ENCODE data around the gene ASF1A. TPM values are rescaled to one million over a fixed set of nuclear protein-coding genes. Genes with fewer than 3 reads are reported as not detected.

The ASF1A gene
- total RNA-seq, 2 experiments from 2014 or later: 38.6 to 40.5 TPM

DNA sequence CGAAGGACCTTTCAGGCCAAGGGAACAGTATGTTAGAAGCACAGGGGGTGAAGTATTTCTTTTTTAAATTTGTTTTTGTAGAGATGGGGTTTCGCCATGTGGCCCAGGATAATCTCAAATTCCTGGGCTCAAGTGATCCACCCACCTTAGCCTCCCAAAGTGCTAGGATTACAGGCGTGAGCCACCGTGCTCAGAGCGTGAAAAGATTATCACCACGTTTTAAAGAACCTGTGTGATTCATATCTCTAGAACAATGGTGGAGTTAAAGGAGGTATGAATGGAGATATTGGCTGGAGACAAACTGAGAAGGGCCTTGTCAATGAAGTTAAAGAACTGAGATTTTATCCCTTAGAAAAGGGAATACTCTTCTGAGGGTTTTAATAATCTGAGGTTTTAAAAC, 9.7 kb downstream of the ASF1A start:
- ChIA-PET CTCF (interaction anchor here (0.7 to 1.4 kb wide), 4 partner anchors 9 to 62 kb away, joined by 3 to 6 read pairs (median 3); partner anchors contain the start of gene ASF1A), POLR2A (no interaction called here)
- no peaks in the 10 kb centered on the region for H3K27me3 Mint-ChIP-seq
- H3K9me3 Mint-ChIP-seq: no peaks in the 10 kb centered on the region
- H3K4me3 Mint-ChIP-seq: no peak overlapping the region
- H3K4me1 Mint-ChIP-seq: peaks cover 58% of the 10 kb centered on the region
- no peak overlapping the region for H3K27ac Mint-ChIP-seq
- DNase-seq: no peak
- peaks cover 77% of the 10 kb centered on the region for H3K36me3 Mint-ChIP-seq (ENCODE audit: low read depth)

- POLR2A ChIA-PET: interaction anchor here (0.6 kb wide), 1 partner anchor 96 kb away, joined by 3 read pairs; no protein-coding TSS in a partner anchor
- CTCF ChIA-PET: interaction anchor here (0.9 to 1.5 kb wide), 3 partner anchors 8 to 13 kb away, joined by 5 to 6 read pairs (median 5); partner anchors contain the start of gene ASF1A
- peaks cover 74% of the 10 kb centered on the region for H3K36me3 Mint-ChIP-seq (ENCODE audit: low read depth)
- peaks cover 44% of the 10 kb centered on the region for H3K4me1 Mint-ChIP-seq
- H3K27ac Mint-ChIP-seq: peak overlapping the region; percentile 5
- no peaks in the 10 kb centered on the region for H3K27me3 Mint-ChIP-seq
- H3K4me3 Mint-ChIP-seq: no peak overlapping the region
- DNase-seq: no peak
- no peaks in the 10 kb centered on the region for H3K9me3 Mint-ChIP-seq
Observed at GRCh38 chr6:118905084-118905483, 11.1 kb downstream of the ASF1A start.

- POLR2A ChIA-PET: no interaction called here
Observed at GRCh38 chr6:118905851-118906250, 11.9 kb downstream of the ASF1A start.

GRCh38 chr6:118908441-118908840, 14.5 kb downstream of the ASF1A start:
- Mint-ChIP-seq H3K4me3 (no peak overlapping the region), H3K27me3 (no peaks in the 10 kb centered on the region), H3K4me1 (peaks cover 16% of the 10 kb centered on the region), H3K9me3 (no peaks in the 10 kb centered on the region), H3K27ac (no peak overlapping the region), H3K36me3 (ENCODE audit: low read depth) (peaks cover 71% of the 10 kb centered on the region)
- no peak for DNase-seq
- ChIA-PET POLR2A (interaction anchor here (0.5 kb wide), 1 partner anchor 20 kb away, joined by 3 read pairs; no protein-coding TSS in a partner anchor), CTCF (no interaction called here)

More at GRCh38 chr6:118905851-118906250, 11.9 kb downstream of the ASF1A start:
- peaks cover 74% of the 10 kb centered on the region for H3K36me3 Mint-ChIP-seq (ENCODE audit: low read depth)
- H3K27ac Mint-ChIP-seq: peak overlapping the region; percentile 5
- no peak overlapping the region for H3K4me3 Mint-ChIP-seq
- DNase-seq: no peak
- CTCF ChIA-PET: no interaction called here
- H3K27me3 Mint-ChIP-seq: no peaks in the 10 kb centered on the region
- peaks cover 36% of the 10 kb centered on the region for H3K4me1 Mint-ChIP-seq
- H3K9me3 Mint-ChIP-seq: no peaks in the 10 kb centered on the region

- Mint-ChIP-seq H3K36me3 (ENCODE audit: low read depth) (peaks cover 59% of the 10 kb centered on the region), H3K4me3 (no peak overlapping the region), H3K27ac (no peak overlapping the region), H3K9me3 (no peaks in the 10 kb centered on the region), H3K4me1 (no peaks in the 10 kb centered on the region), H3K27me3 (no peaks in the 10 kb centered on the region)
- CTCF ChIA-PET: interaction anchor here (1.3 to 1.6 kb wide), 3 partner anchors 9 to 17 kb away, joined by 3 to 5 read pairs (median 3); no protein-coding TSS in a partner anchor
- POLR2A ChIA-PET: no interaction called here
- DNase-seq: no peak
Observed at GRCh38 chr6:118912646-118913045, 18.7 kb downstream of the ASF1A start.

DNA sequence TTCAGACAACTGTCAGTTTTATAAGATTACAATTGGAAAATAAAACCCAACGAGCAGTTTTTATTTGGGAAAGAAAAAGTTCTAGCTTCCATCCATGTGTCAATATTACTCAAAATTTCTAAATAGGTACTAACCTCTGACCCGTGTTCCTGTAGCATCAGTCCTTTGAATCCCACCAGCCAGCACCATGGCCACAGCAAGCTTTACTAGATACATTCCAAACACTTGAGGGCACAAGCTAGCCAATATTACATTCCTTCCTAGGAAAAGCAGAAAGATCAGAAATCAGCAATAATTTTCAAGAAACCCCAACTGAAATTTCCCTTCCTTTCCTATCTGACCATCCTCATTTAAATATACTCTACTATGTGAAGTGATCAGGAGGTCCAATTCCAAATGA, 19.2 kb downstream of the ASF1A start:
- Mint-ChIP-seq H3K4me3 (no peak overlapping the region), H3K27ac (no peak overlapping the region), H3K4me1 (no peaks in the 10 kb centered on the region), H3K27me3 (no peaks in the 10 kb centered on the region), H3K9me3 (no peaks in the 10 kb centered on the region), H3K36me3 (ENCODE audit: low read depth) (peaks cover 56% of the 10 kb centered on the region)
- CTCF ChIA-PET: interaction anchor here (1.3 to 1.6 kb wide), 3 partner anchors 8 to 17 kb away, joined by 3 to 5 read pairs (median 3); no protein-coding TSS in a partner anchor
- POLR2A ChIA-PET: no interaction called here
- no peak for DNase-seq

DNA sequence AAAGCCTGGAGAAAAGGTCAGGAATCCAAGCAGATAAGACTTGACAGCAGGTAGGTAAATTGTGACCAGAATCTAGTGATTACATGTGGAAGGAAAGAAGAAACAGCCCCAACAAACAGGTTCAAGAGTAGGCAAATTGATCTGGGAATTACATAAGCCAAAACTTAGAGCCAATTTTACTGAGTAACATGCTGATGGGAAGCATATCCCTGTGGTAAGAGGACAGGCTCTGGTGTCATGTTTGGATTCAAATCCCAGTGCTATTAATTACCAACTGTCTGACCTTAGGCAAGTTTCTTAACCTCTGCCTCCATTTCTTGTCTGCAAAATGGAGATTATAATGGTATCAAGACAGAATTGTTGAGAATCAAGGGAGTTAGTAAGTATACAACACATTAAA, 20.6 kb downstream of the ASF1A start:
- ChIA-PET CTCF (no interaction called here), POLR2A (no interaction called here)
- H3K9me3 Mint-ChIP-seq: no peaks in the 10 kb centered on the region
- H3K36me3 Mint-ChIP-seq (ENCODE audit: low read depth): peaks cover 54% of the 10 kb centered on the region
- DNase-seq: no peak
- H3K4me1 Mint-ChIP-seq: no peaks in the 10 kb centered on the region
- H3K27ac Mint-ChIP-seq: no peak overlapping the region
- H3K4me3 Mint-ChIP-seq: no peak overlapping the region
- no peaks in the 10 kb centered on the region for H3K27me3 Mint-ChIP-seq

DNA sequence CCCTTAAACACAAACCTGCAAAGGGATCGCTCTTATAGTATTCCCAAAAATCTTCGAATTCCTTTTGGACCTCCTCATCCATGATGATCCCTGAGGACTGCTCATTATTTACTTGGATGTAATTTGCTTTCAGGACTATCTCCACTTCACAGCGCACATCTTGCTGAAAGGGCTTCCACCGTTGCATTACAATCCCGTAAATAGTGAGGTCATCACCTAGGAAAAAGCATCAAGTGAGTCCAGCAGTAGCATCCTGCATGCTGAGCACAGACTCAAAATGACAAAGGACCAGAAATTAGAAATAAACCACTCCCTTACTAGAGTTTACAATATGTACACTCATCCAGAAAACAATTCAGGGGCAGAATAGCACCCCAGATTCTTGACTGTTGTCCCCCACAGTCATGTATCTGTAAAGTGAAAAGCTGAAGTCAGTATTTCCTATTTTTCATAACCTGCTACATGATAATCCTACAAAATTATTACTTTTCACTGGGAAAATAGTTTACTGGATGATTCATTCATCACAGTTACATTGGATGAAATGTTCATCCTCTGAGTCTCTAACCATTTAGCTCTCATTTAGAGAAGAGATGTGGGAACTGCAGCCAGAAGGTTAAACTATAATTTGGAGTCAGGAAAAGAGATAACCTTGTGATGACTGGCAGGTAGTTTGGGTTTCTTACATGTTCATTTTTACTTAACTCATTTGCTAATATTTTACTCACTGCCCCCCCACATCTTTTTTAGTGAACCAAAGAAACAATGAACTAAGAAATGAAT, 23.8 kb downstream of the ASF1A start:
- Mint-ChIP-seq H3K4me3 (no peak overlapping the region), H3K9me3 (no peaks in the 10 kb centered on the region), H3K27ac (no peak overlapping the region), H3K27me3 (no peaks in the 10 kb centered on the region), H3K4me1 (no peaks in the 10 kb centered on the region), H3K36me3 (ENCODE audit: low read depth) (peaks cover 65% of the 10 kb centered on the region)
- ChIA-PET CTCF (interaction anchor here (1.6 to 3.0 kb wide), 2 partner anchors 13 to 21 kb away, joined by 5 to 7 read pairs; no protein-coding TSS in a partner anchor), POLR2A (no interaction called here)
- no peak for DNase-seq

- H3K4me3 Mint-ChIP-seq: no peak overlapping the region
- ChIA-PET CTCF (interaction anchor here (1.6 to 3.0 kb wide), 2 partner anchors 14 to 21 kb away, joined by 5 to 7 read pairs; no protein-coding TSS in a partner anchor), POLR2A (no interaction called here)
- no peak overlapping the region for H3K27ac Mint-ChIP-seq
- H3K4me1 Mint-ChIP-seq: no peaks in the 10 kb centered on the region
- no peaks in the 10 kb centered on the region for H3K9me3 Mint-ChIP-seq
- peaks cover 62% of the 10 kb centered on the region for H3K36me3 Mint-ChIP-seq (ENCODE audit: low read depth)
- DNase-seq: no peak
- no peaks in the 10 kb centered on the region for H3K27me3 Mint-ChIP-seq
Observed at GRCh38 chr6:118918329-118918725, 24.4 kb downstream of the ASF1A start.

GRCh38 chr6:118921084-118921483, 27.1 kb downstream of the ASF1A start:
- no peak overlapping the region for H3K4me3 Mint-ChIP-seq
- H3K9me3 Mint-ChIP-seq: no peaks in the 10 kb centered on the region
- no peak for DNase-seq
- peaks cover 51% of the 10 kb centered on the region for H3K36me3 Mint-ChIP-seq (ENCODE audit: low read depth)
- H3K27ac Mint-ChIP-seq: no peak overlapping the region
- ChIA-PET CTCF (interaction anchor here (0.6 to 1.2 kb wide), 3 partner anchors 8 to 24 kb away, joined by 3 to 5 read pairs (median 3); no protein-coding TSS in a partner anchor), POLR2A (no interaction called here)
- H3K27me3 Mint-ChIP-seq: no peaks in the 10 kb centered on the region
- peaks cover 2% of the 10 kb centered on the region for H3K4me1 Mint-ChIP-seq

- no peak overlapping the region for H3K4me3 Mint-ChIP-seq
- POLR2A ChIA-PET: no interaction called here
Observed at GRCh38 chr6:118923035-118923434, 29.1 kb downstream of the ASF1A start.

GRCh38 chr6:118930680-118931079, 36.7 kb downstream of the ASF1A start:
- no peaks in the 10 kb centered on the region for H3K27me3 Mint-ChIP-seq
- no peaks in the 10 kb centered on the region for H3K9me3 Mint-ChIP-seq
- ChIA-PET CTCF (no interaction called here), POLR2A (no interaction called here)
- H3K27ac Mint-ChIP-seq: no peak overlapping the region
- peaks cover 19% of the 10 kb centered on the region for H3K4me1 Mint-ChIP-seq
- DNase-seq: no peak
- H3K36me3 Mint-ChIP-seq (ENCODE audit: low read depth): peaks cover 25% of the 10 kb centered on the region
- no peak overlapping the region for H3K4me3 Mint-ChIP-seq

More at GRCh38 chr6:118923035-118923434, 29.1 kb downstream of the ASF1A start:
- Mint-ChIP-seq H3K36me3 (ENCODE audit: low read depth) (peaks cover 60% of the 10 kb centered on the region), H3K9me3 (no peaks in the 10 kb centered on the region), H3K27me3 (no peaks in the 10 kb centered on the region), H3K27ac (no peak overlapping the region), H3K4me1 (peaks cover 2% of the 10 kb centered on the region)
- DNase-seq: no peak
- CTCF ChIA-PET: no interaction called here

DNA sequence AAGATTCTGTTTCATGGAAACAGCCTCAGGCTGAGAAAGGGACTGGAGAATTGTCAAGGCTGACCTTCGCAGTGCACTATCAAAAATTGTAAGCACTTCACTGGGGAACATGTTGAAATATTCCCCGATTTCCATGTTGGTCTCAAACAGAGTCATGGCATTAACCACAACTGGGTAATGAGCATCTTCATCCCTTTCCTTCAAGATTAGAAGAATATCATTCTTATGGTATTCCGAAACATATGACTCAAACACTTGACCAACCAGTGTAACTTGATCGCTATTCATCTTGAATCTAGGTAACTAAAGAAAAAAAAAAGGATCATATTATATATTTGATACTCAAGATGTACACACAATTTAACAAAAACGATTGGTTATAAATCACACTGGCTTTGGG, 37.5 kb downstream of the ASF1A start:
- H3K4me3 Mint-ChIP-seq: no peak overlapping the region
- H3K36me3 Mint-ChIP-seq (ENCODE audit: low read depth): peaks cover 23% of the 10 kb centered on the region
- peaks cover 1% of the 10 kb centered on the region for H3K9me3 Mint-ChIP-seq
- DNase-seq: no peak
- H3K27ac Mint-ChIP-seq: no peak overlapping the region
- H3K4me1 Mint-ChIP-seq: peaks cover 20% of the 10 kb centered on the region
- no peaks in the 10 kb centered on the region for H3K27me3 Mint-ChIP-seq
- CTCF ChIA-PET: no interaction called here
- POLR2A ChIA-PET: no interaction called here
